HG03196 (cell line): ENCODE data around the gene TRMU.

ENCODE experiments used
- ATAC-seq: cut with Tn5 transposase; IDR thresholded peaks from one replicate; pipeline ENCODE4 v1.9.1; 2021; ENCODE audit not compliant: unreplicated experiment

TRMU gene

DNA sequence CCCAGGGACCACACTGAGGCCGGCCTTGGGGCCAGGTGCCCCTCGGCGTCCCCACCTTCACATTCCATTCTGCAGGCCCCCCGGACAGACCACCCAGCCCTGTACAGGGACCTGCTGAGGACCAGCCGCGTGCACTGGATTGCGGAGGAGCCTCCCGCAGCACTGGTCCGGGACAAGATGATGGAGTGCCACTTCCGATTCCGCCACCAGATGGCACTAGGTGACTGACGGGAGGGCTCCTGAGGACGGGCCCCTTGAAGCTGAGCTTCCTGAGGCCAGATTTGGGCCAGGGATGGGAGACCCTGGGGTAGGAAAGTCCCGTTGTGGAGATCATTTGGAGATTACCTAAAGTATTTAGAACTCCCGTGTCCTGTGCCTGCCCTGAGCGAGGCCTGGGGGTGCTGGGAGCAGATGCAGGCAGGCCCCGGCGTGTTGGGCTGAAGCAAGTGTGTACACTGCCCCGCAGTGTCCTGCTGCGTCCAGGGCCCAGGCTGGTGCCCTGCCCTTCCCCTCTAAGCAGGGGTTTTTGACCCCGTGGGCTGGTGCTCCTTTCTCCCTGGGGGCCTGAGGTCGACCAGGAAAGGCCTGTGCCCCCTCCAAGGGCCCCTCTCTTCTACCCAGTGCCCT lies 20.0 kb downstream of the TRMU start:
- no peak for ATAC-seq

DNA sequence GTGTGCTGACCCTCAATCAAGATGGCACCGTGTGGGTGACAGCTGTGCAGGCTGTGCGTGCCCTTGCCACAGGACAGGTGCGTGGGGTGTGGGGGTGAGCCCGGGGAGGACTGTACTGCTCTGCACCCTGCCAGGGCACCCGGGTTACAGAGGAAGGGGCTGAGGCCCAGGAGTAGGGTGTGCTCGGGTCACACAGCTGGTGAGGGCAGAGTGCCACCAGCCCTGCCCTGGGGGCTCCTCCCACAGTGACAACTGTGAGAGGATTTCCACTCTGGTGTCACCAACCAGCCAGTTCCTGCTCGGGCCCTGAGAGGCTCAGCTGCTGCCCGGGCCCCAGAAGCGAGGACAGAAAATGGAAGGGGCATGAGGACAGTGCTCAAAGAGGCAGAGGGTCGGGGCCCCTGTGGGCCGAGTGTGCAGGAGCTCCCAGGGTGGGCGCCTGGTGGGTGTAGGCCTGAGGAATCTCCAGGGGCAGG lies 20.5 kb downstream of the TRMU start:
- no peak for ATAC-seq

DNA sequence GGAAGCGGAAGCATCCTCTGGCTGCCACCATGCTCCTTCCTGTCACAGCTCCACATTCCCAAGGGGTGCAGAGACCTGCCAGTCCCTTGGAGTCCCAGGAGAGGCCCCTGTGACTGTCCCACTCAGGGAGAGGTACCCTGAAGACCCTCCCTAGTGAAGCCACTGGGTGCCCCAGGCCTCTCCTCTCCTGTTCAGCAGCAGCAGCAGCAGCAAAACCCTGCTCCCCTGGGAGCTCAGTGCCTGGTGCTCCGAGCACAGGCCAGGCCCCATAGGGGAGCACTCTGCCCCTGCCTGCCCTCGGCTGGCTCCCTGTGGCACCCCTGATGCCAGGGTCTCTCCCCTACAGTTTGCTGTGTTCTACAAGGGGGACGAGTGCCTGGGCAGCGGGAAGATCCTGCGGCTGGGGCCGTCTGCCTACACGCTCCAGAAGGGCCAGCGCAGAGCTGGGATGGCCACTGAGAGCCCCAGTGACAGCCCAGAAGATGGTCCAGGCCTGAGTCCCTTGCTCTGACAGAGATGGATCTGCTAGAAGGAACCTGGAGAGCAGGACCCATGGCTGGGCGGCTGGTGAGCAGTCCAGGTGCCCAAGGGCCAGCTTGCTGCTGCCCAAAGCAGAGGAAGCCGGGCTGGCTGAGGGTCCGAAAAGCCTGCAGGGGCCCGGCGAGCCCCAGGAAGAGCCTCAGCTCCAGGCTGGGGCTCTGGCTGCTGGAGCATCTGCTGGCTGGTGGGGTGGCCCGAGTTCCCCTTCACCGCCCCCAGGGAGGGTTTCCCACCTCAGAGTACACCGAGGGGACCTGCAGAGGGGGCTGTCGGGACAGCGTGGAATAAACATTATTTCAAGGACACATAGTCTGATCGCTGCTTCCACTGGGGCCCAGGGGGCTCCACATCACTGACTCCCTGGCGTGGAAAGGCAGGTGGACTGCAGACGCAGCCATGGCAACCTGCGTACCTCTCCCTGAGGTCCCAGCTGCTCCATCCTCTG lies 21.3 kb downstream of the TRMU start:
- no peak for ATAC-seq

DNA sequence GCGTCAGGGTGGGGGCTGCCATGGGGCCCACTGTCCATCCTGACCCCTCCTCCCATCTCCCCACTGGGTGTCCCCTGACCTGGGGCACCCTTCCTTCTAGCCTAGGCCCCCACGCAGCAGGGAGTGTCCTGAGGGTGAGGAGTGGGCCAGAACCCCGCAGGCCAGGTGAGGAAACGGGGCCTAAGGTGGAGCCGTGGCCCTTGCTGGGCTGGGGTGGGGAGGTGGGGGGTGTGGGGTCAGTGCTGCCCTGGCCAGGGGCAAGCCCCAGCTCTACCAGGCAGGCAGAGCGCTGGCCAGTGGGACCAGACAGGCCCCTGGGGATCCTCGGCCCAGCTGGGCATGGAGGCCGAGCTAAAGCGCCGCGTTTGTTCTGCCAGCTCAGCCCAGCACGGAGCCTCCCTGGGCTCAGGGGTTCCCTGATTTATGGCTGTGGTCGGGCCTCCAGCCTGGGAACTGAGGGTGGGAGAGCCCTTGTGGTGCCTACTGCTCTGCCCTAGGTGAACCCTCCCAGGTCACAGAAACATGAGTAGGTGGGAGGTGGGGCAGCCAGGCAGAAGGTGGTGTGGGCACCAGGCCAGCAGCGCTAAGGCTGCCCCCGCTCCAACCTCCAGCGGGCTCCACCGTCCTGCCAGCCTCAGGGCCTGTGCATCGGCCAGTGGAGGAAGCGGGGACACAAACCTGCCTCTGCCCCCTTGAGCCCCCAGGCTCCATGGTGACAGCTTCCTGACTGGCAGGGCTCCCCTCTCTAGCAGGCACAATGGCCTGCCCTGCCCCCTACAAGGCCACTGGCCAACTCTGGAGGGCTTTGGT lies 22.4 kb downstream of the TRMU start:
- no peak for ATAC-seq

DNA sequence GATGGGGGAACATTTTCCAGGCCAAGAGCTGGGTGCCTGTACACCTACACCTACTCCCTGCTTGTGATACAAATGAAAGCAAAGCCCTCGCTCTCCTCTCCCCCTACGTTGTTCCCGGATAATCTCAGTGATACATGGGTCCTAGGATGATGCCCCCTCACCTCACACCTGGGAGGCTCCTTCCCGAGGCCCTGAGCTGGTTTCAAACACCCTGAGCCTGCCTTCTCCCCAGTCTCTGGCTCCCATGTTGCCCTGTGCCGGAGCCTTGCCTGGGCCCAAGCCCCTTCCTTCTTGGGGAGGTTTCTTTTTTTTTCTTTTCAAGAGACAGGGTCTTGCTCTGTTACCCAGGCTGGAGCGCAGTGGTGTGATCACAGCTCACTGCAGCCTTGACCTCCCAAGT lies 23.3 kb downstream of the TRMU start:
- ATAC-seq: no peak

- no peak for ATAC-seq
Measured at GRCh38 chr22:46359362-46359761, 23.8 kb downstream of the TRMU start.

DNA sequence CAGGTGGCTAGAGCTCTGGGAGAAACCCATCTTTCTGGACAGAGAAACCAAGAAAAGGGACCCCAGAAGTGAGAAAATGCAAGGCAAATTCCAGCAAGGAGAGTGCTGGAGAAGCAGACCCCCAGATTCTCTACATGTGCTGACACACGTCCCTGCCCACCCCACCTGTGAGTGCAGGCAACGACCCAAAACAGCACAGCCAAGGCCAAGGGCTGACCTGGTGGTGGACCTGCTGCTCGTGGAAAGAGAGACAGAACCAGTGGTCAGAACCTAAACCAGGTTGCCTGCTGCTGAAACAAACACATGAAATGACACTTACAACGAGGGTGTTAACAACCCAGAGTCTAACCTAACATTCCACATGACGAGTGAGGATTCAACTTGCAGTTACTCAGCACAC lies 24.6 kb downstream of the TRMU start:
- ATAC-seq: no peak

DNA sequence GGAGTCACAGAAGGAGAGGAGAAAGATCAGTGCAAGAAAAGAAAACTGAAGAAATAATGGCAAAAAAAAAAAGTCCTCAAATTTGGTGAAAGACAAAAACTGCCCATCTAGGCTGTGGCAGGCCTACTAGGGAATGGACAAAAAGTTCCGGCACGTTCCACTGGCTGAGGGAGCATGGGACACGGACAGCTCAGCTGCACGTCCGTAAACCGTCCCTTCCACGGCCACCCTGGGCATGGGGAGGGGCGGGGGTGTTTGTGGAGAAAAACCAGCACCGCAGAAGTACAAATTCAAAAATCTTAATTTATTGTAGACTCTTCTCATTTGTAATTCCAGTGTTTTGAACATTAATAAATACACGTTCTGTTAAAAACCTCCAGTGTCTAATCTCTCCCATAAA lies 25.4 kb downstream of the TRMU start:
- no peak for ATAC-seq

DNA sequence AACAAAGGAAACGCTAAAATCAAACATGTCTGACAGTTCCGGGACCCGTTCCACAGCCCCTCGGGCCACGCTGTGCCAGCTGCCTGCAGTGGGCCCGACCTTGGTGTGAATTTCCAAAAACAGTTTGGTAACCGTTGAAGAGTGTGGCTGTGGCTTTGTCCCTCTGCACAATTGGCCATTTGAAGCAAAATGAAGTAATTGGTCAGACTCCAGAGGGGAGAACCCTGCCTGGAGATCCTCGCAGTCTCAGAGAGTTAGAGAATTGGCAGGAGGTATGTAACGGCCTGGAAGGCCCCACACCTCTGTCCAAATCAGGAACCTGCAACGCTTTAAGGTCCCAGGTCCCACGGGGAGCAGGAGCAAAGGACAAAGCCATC lies 26.3 kb downstream of the TRMU start:
- ATAC-seq: no peak

GRCh38 chr22:46362203-46362933 lies 26.9 kb downstream of the TRMU start:
- ATAC-seq: no peak

GRCh38 chr22:46362934-46363515 lies 27.5 kb downstream of the TRMU start:
- ATAC-seq: no peak

- ATAC-seq: no peak
Measured at GRCh38 chr22:46363611-46364321, 28.3 kb downstream of the TRMU start.

GRCh38 chr22:46364341-46365165 lies 29.0 kb downstream of the TRMU start:
- ATAC-seq: no peak

DNA sequence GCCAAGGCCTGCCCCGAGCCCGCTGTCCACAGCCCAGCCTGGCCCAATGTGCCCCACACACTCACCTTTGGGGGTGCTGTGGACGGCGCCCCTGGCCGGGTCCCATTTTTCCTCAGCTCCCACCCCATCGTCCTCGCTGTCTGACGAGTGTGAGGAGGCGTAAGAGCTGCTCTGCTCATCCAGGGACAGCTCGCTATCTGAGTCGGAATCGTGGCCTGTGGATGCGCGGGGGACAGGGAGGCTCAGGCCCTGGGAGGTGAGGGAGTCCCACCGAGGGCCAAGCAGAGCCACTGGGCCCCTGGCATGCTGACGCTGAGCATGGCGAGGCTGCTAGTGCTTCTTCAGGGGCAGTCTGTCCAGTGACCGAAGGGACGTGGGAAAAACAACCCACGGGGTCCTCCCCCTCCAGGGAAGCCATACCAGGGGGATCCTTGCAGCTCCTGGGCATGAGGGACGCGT lies 29.7 kb downstream of the TRMU start:
- no peak for ATAC-seq

DNA sequence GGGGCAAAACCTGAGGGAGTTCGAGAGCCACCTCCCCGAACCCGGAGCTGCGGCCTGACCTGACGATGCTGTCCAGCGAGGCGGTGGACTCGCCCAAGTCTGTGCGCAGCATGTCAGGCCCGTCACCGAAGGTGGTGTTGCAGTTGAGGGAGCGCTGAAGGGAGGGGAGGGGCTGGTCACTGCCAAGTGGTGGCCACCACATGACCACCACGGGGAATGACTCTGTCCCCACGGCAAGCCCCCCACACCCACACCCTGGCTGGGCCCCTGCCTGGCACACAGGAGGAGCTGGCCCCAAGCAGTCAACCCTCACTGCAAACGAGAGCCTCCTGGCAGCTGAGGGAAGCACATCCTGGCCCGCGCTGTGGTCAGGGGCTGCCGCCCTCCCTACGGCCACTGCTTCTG lies 30.8 kb downstream of the TRMU start:
- ATAC-seq: no peak

DNA sequence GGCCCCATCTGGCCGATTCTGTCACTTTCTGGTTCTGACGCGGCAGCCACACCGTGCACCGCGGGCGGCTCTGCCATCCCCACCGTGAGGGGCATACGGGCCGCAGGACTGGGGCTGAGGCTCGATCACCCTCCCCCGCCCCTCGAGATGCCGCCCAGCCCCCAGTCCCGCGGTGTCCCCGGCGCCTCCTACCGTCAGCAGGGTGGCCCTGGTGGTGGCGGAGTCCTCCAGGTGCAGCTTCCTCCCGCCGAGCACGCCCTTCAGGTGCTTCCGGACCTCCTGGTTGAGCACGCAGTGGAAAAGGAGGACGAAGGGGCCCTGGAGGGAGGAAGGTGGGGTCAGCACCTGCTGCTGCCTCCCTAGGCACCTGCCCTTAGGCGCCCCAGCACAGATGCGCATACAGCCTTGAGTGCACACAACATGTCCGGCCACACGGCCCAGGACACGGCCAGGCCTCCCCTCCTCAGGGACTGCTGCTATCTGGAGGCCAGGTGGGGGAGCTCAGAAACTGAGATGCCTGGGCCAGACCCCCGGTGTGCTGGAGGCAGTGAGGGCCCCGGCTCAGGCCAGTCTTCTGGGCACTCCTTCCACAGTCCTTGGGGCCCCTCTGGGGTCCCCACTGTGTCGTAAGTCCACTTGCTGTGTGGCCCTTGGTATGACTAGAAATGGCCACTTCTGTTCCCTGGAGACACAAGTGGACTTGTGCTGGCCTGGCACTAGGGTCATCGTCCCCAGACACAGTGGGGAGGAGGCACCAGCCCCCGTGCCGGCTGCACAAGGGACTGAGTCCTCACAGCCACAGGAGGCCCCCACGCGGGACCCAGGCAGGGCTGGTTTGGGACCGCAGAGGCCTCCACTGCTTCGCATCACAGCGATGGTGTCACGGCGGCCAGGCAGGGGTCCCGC lies 31.5 kb downstream of the TRMU start:
- no peak for ATAC-seq

- ATAC-seq: no peak
Measured at GRCh38 chr22:46367707-46368191, 32.2 kb downstream of the TRMU start.

DNA sequence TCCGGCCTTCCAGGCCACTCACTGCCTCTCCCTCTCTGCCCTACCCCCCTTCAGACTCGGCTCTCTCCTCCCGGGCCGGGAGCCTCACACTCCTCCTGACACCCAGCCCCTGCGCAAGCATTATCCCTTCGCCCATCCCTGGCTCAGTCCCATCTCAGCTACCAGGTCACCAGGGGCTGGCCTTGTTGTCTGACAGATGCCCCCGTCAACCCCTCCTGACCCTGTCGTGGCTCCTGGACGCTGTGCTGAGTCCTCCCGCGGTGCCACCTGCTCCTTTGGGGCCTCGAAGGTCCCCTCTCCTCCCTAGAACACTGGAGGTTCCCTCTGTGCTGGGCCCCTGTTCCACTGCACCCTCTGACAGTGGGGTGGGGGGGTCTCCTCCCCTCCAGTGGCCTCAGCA lies 32.9 kb downstream of the TRMU start:
- no peak for ATAC-seq
